Measurements from ENCODE around the gene UBA3.

UBA3 gene

GRCh38 chr3:69079269-69080159 is 651 bp downstream of the UBA3 start:
- in situ Hi-C loops (cut with HindIII; ENCODE audit: low sequenced_read_pairs) = no loop called here

DNA sequence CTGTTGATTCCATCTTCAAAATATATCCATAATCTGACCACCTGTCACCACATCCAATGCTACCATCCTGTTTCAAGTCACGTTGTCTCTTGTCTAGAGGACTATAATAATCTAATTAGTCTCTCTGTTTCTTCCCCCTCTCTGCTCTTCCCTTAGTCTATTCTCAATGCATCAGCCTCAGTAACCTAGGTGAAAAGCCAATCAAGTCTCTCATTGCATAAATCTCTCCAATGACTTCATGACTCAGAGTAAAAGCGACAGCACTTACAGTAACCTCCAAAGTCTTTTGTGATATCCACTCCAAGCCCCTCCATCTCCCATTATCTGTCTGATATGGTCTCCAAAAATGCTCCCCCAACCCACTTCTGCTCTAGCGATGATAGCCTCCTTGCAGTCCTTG is 7.2 kb downstream of the UBA3 start:
- in situ Hi-C loops (cut with HindIII; ENCODE audit: low sequenced_read_pairs) = no loop called here

GRCh38 chr3:69066121-69066520 is 14.0 kb downstream of the UBA3 start:
- in situ Hi-C loops (cut with HindIII; ENCODE audit: low sequenced_read_pairs) = no loop called here

- in situ Hi-C loops (cut with HindIII; ENCODE audit: low sequenced_read_pairs) = no loop called here
These were observed 14.7 kb downstream of the UBA3 start for GRCh38 chr3:69065318-69065964.

- in situ Hi-C loops (cut with HindIII; ENCODE audit: low sequenced_read_pairs) = no loop called here
These were observed 16.5 kb downstream of the UBA3 start for GRCh38 chr3:69063636-69064035.

GRCh38 chr3:69059688-69060087 is 20.5 kb downstream of the UBA3 start:
- in situ Hi-C loops (cut with HindIII; ENCODE audit: low sequenced_read_pairs) = no loop called here

DNA sequence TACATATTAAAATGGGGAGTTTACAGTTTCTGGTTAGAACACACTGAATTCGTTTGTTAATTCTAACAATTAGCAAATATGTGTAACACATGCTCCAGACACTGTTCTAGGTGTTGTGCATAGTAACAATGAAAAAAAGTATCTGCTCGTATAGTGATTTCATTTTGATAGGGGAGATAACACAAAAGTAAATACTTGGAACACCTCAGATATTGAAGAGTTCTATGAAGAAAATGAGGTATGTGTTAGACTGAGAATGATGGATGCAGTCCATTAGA is 21.3 kb downstream of the UBA3 start:
- in situ Hi-C loops (cut with HindIII; ENCODE audit: low sequenced_read_pairs) = no loop called here

- in situ Hi-C loops (cut with HindIII; ENCODE audit: low sequenced_read_pairs) = no loop called here
These were observed 21.8 kb downstream of the UBA3 start for GRCh38 chr3:69058180-69058946.

- in situ Hi-C loops (cut with HindIII; ENCODE audit: low sequenced_read_pairs) = no loop called here
These were observed 27.7 kb downstream of the UBA3 start for GRCh38 chr3:69052472-69052898.

DNA sequence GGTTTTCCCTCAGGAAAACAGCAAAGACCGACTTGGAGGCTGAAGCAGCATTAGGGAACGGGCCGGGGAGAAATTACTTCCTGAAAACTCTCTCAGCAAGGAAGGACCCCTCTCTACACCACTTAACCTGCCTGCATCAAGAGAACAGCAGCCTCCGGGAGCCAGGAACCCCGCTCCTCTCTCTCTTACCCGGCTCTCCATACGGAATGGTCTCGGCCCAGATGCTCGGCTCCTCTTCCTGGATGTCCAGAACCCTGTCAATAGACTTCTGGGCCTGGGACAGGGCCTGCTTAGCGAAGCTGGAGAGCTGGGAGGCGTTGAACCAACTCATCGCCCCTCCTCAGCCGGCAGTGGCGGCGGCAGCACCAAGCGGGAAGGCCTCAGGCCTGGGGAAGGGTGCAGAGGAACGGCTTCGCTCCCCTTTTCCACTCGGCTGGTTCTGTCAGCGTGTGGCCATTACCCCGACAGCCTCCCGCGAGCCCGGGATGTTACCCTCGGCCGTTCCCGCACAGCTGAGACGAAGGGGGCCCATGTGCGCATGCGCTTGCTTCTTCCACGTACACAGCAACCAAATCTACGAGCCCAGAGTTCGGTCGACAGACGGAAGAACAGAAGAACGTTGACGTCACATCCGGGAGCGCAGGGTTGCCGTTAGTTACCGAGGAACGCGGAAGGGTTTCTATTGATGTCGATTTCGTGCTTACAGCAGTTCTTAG is 28.3 kb downstream of the UBA3 start, which contains the start of gene TMF1:
Gene TMF1 (minus strand): TSS at position 578 of the 716 bp plus-strand sequence. CDS start 247 bp downstream, at position 331.
- in situ Hi-C loops (cut with HindIII; ENCODE audit: low sequenced_read_pairs) = no loop called here

- in situ Hi-C loops (cut with HindIII; ENCODE audit: low sequenced_read_pairs) = no loop called here
These were observed 31.2 kb downstream of the UBA3 start for GRCh38 chr3:69048990-69049389.

DNA sequence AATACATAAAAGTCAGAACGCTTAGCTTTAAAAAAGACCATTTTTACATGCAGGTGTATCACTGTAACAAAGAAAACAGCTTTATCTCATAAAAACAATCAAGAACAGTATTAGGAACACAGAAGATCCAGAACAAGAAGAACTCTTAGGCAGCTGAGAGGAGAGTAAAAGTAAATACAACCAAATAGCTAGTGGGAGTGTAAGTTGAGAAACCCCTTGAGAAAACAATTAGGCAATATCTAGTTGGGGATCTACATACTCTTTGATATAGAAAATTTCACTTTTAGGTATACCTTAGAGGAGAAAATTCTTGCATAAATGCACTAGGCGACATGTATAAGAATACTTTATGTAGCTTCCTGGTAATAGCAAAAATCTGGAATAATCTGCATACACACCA is 35.6 kb downstream of the UBA3 start:
- in situ Hi-C loops (cut with HindIII; ENCODE audit: low sequenced_read_pairs) = no loop called here

DNA sequence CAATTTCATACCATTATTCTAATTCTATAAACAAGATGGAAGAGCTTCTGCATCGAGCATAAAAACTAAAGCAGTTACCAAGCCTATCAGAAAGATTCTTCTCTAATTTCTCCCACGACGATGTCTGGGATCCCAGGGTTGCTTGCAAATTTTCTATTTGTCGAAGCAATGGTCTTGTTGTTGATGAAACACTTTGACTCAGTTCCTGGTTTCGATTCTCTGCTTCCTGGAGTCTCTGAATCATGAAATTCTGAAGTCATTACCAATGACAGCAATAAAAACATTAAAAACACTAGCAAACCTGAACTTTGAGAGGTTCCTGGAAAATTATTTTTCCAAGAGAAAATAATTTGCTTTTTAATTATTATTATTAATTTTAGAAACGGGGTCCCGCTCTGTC is 46.7 kb downstream of the UBA3 start:
- in situ Hi-C loops (cut with HindIII; ENCODE audit: low sequenced_read_pairs) = no loop called here

GRCh38 chr3:69032737-69033136 is 47.4 kb downstream of the UBA3 start:
- in situ Hi-C loops (cut with HindIII; ENCODE audit: low sequenced_read_pairs) = no loop called here

DNA sequence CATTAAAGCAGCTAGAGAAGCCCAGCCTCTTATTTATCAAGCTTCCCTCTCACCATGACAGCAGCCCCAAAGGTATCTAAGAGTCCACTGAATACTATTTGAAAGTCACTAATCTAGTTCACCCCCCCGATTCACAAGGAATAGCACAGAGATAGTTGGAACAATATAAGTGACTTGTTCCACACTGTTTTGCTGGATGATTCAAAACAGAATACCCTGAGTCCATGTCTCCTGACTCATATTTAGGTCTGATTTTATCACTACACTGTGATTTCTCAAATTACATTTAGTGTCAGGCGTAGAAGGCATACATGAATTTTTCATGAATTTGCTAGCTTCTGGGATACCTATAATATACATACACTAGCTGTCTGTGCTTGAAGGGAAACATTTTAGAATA is 48.0 kb downstream of the UBA3 start:
- in situ Hi-C loops (cut with HindIII; ENCODE audit: low sequenced_read_pairs) = no loop called here

DNA sequence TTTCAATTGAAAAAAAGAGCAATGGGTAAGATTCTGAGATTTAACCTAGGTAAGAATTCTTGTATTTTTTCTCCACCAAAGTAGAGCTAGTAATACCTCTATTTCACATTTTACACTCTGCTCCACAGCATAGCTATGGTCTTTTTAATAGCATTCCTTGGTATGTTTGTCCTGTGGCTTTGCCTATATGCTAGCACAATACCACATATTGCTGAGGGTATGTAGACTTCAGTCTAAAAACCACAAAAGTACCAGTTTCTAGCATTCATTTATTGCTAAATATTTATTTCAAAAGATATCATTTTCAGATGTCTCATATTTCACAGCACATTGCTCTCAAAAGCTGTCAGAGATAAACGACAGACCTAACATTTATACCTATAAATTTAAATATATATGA is 48.5 kb downstream of the UBA3 start:
- in situ Hi-C loops (cut with HindIII; ENCODE audit: low sequenced_read_pairs) = no loop called here

DNA sequence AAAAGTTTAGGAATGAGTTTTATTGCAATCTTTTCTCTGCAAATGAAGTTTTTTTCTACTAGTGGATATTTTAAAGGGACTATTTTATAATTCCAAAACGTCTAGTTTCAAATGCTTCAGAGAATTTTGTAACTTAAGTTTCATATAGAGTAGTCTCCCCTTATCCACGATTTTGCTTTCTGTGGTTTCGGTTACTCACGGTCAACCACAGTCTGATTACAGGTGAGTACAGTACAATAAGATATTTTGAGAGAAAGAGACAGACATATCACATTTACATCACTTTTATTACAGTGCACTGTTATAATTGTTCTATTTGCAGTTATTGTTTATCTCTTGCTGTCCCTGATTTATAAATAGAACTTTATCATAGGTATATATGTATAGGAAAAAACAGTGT is 59.3 kb downstream of the UBA3 start:
- in situ Hi-C loops (cut with HindIII; ENCODE audit: low sequenced_read_pairs) = no loop called here

GRCh38 chr3:69020424-69020823 is 59.7 kb downstream of the UBA3 start:
- in situ Hi-C loops (cut with HindIII; ENCODE audit: low sequenced_read_pairs) = no loop called here

DNA sequence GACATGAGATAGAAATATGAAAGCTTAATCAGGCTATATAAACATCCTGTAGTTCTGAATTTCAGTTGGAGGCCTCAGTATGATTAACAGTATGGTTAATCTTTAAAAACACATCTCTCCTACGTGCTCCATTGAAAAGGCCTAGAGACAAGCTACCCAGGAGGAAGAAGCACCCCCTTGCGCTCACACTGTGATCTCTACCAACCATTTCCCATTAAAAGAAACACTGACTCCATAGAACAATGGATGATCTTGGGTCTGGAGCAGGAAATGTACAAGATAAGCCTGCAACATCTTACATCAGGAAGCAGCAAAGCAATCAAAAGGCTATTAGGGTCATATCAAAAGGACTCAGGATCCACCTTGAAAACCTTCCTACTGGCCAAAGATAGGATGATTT is 63.3 kb downstream of the UBA3 start:
- in situ Hi-C loops (cut with HindIII; ENCODE audit: low sequenced_read_pairs) = no loop called here

DNA sequence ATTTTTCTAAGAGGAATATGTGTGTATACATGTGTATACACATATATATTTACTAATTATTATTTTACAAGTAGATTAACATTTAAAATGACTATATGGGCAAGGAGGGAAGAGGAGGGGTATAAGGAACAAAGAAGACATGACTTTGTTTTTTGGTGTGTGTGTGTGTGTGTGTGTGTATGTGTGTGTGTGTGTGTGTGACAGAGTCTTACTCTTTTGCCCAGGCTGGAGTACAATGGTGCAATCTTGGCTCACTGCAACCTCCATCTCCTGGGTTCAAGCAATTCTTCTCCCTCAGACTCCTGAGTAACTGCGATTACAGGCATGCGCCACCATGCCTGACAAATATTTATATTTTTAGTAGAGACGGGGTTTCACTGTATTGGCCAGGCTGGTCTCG is 64.1 kb downstream of the UBA3 start:
- in situ Hi-C loops (cut with HindIII; ENCODE audit: low sequenced_read_pairs) = no loop called here

GRCh38 chr3:69014022-69014580 is 66.1 kb downstream of the UBA3 start:
- in situ Hi-C loops (cut with HindIII; ENCODE audit: low sequenced_read_pairs) = no loop called here

Data from DLD1 (cell line).